VCaP (cell line): Measurements from ENCODE around the gene GRIA3.
"Not testable (repeated sequence)": the region's sequence is repeated elsewhere in the genome, so short reads cannot be mapped to it uniquely, and the experiment has no call there.

Experiments used
- H3K27ac ChIP-seq: fragments of 450-650 bp; 2 replicates; pipeline ENCODE4 v1.5.1; 2017
- TF ChIP-seq, protein P1 (sequence below): fragments of 450-650 bp; conservative IDR thresholded peaks from 2 replicates; pipeline ENCODE4 v1.5.1; 2017; ENCODE audit warnings: mild to moderate bottlenecking, moderate library complexity

GRIA3 gene

GRCh38 chrX:123339221-123339905 is 155.3 kb downstream of the GRIA3 start:
- TF ChIP-seq, protein P1, sequence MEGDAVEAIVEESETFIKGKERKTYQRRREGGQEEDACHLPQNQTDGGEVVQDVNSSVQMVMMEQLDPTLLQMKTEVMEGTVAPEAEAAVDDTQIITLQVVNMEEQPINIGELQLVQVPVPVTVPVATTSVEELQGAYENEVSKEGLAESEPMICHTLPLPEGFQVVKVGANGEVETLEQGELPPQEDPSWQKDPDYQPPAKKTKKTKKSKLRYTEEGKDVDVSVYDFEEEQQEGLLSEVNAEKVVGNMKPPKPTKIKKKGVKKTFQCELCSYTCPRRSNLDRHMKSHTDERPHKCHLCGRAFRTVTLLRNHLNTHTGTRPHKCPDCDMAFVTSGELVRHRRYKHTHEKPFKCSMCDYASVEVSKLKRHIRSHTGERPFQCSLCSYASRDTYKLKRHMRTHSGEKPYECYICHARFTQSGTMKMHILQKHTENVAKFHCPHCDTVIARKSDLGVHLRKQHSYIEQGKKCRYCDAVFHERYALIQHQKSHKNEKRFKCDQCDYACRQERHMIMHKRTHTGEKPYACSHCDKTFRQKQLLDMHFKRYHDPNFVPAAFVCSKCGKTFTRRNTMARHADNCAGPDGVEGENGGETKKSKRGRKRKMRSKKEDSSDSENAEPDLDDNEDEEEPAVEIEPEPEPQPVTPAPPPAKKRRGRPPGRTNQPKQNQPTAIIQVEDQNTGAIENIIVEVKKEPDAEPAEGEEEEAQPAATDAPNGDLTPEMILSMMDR: no peak
- H3K27ac ChIP-seq: no peak overlapping the region

GRCh38 chrX:123340696-123341095 is 156.6 kb downstream of the GRIA3 start:
- H3K27ac ChIP-seq: no peak overlapping the region

GRCh38 chrX:123348468-123348867 is 164.4 kb downstream of the GRIA3 start:
- H3K27ac ChIP-seq: no peak overlapping the region
- TF ChIP-seq, protein P1: no peak

More at GRCh38 chrX:123340696-123341095, 156.6 kb downstream of the GRIA3 start:
- TF ChIP-seq, protein P1: no peak

- TF ChIP-seq, protein P1: no peak
- no peak overlapping the region for H3K27ac ChIP-seq
These were observed 166.1 kb downstream of the GRIA3 start for GRCh38 chrX:123350226-123350625.

DNA sequence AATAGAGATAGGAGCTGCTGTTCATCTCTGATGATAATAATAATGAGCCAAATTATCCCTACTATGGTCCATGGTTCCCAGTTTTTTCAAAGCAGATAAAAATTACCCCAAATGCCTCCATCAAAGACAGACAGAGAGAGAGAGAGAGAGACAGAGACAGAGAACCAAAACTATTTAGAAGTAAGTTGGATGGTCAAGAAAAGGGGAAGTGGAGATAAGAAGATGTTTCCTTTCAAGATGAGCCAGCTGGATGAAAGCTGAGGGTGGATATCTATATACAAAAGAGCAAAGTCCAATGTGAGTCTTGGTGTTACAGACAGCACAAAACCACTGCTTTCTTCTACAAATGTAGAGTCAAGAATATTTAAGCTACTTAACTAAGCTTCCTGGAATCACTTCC is 173.9 kb downstream of the GRIA3 start:
- TF ChIP-seq, protein P1: no peak
- H3K27ac ChIP-seq: no peak overlapping the region

- H3K27ac ChIP-seq: no peak overlapping the region
- TF ChIP-seq, protein P1: no peak
These were observed 174.4 kb downstream of the GRIA3 start for GRCh38 chrX:123358457-123358856.

GRCh38 chrX:123361371-123361770 is 177.3 kb downstream of the GRIA3 start:
- no peak overlapping the region for H3K27ac ChIP-seq
- TF ChIP-seq, protein P1: no peak

DNA sequence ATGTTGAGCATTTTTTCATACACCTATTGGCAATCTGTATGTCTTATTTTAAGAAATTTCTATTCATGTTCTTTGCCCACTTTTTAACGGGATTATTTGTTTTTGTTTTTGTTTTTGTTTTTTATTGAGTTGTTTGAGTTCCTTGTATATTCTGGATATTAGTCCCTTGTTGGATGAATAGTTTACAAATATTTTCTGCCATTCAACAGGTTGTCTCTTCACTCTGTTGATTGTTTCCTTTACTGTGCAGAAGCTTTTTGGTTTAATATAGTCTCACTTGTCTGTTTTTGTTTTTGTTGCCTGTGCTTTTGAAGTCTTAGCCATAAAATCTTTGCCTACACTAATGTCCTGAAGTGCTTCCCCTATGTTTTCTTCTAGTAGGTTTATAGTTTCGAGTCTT is 202.1 kb downstream of the GRIA3 start:
- not testable (repeated sequence) for H3K27ac ChIP-seq
